Measurements from ENCODE around the gene MYO16. TPM values are rescaled to one million over a fixed set of nuclear protein-coding genes. Genes with fewer than 3 reads are reported as not detected.

Gene MYO16
- total and polyA plus RNA-seq, 2 experiments from 2014 or later: 0.13 to 0.23 TPM

- Histone ChIP-seq H3K4me2 (no peak overlapping the region), H2AFZ (no peak overlapping the region), H4K20me1 (ENCODE audit: insufficient read depth, poor library complexity, severe bottlenecking) (no peaks in the 10 kb centered on the region), H3K36me3 (replicated peaks; ENCODE audit: insufficient read depth, low read depth) (no peaks in the 10 kb centered on the region), H3K9me3 (ENCODE audit: low read depth) (no peaks in the 10 kb centered on the region), H3K9me2 (replicated peaks; ENCODE audit: insufficient read depth) (no peaks in the 10 kb centered on the region), H3K4me1 (ENCODE audit: insufficient read depth) (no peaks in the 10 kb centered on the region), H3K79me2 (no peaks in the 10 kb centered on the region), H3K4me3 (no peak overlapping the region), H3K27me3 (no peaks in the 10 kb centered on the region), H3K27ac (no peak overlapping the region)
- 89% methylated on average over 15 of the region's 15 CpGs for WGBS (ENCODE audit: low lambda C conversion rate, missing lambda C conversion rate)
- no peak for TF ChIP-seq EZH2phosphoT487 (IDR thresholded peaks at IDR 0.05; ENCODE audit: low read depth, severe bottlenecking, unreplicated experiment)
- no peak for DNase-seq (ENCODE audit: low spot score)
Measured at GRCh38 chr13:108923386-108924047, 294.1 kb downstream of the MYO16 start.

GRCh38 chr13:108924134-108924533 lies 294.7 kb downstream of the MYO16 start:
- H2AFZ ChIP-seq: no peak overlapping the region
- H3K36me3 ChIP-seq (replicated peaks; ENCODE audit: insufficient read depth, low read depth): no peaks in the 10 kb centered on the region
- no peaks in the 10 kb centered on the region for H3K9me2 ChIP-seq (replicated peaks; ENCODE audit: insufficient read depth)
- H3K9me3 ChIP-seq (ENCODE audit: low read depth): no peaks in the 10 kb centered on the region
- H3K4me3 ChIP-seq: no peak overlapping the region
- no peak for DNase-seq (ENCODE audit: low spot score)
- H3K27ac ChIP-seq: no peak overlapping the region
- no peaks in the 10 kb centered on the region for H3K27me3 ChIP-seq
- 78% methylated on average over 5 of the region's 5 CpGs for WGBS (ENCODE audit: low lambda C conversion rate, missing lambda C conversion rate)
- H3K4me1 ChIP-seq (ENCODE audit: insufficient read depth): no peaks in the 10 kb centered on the region
- H3K79me2 ChIP-seq: no peaks in the 10 kb centered on the region
- no peaks in the 10 kb centered on the region for H4K20me1 ChIP-seq (ENCODE audit: insufficient read depth, poor library complexity, severe bottlenecking)
- TF ChIP-seq CTCF (IDR thresholded peaks at IDR 0.05; ENCODE audit: poor library complexity) (no peak), EZH2 (IDR thresholded peaks at IDR 0.05; ENCODE audit: borderline replicate concordance) (no peak)
- no peak overlapping the region for H3K4me2 ChIP-seq

- H3K79me2 ChIP-seq: no peaks in the 10 kb centered on the region
- no peak overlapping the region for H3K27ac ChIP-seq
- TF ChIP-seq CTCF (IDR thresholded peaks at IDR 0.05; ENCODE audit: poor library complexity) (no peak), EZH2phosphoT487 (IDR thresholded peaks at IDR 0.05; ENCODE audit: low read depth, severe bottlenecking, unreplicated experiment) (no peak), EZH2 (IDR thresholded peaks at IDR 0.05; ENCODE audit: borderline replicate concordance) (no peak)
- no peaks in the 10 kb centered on the region for H3K4me1 ChIP-seq (ENCODE audit: insufficient read depth)
- 93% methylated on average over 11 of the region's 11 CpGs for WGBS (ENCODE audit: low lambda C conversion rate, missing lambda C conversion rate)
- no peaks in the 10 kb centered on the region for H4K20me1 ChIP-seq (ENCODE audit: insufficient read depth, poor library complexity, severe bottlenecking)
- H3K4me2 ChIP-seq: no peak overlapping the region
- DNase-seq (ENCODE audit: low spot score): no peak
- no peaks in the 10 kb centered on the region for H3K36me3 ChIP-seq (replicated peaks; ENCODE audit: insufficient read depth, low read depth)
- H3K4me3 ChIP-seq: no peak overlapping the region
- H3K9me3 ChIP-seq (ENCODE audit: low read depth): no peaks in the 10 kb centered on the region
- H3K9me2 ChIP-seq (replicated peaks; ENCODE audit: insufficient read depth): no peaks in the 10 kb centered on the region
- H3K27me3 ChIP-seq: no peaks in the 10 kb centered on the region
- no peak overlapping the region for H2AFZ ChIP-seq
Measured at GRCh38 chr13:108924541-108924940, 295.1 kb downstream of the MYO16 start.

GRCh38 chr13:108925070-108925469 lies 295.7 kb downstream of the MYO16 start:
- Histone ChIP-seq H3K27me3 (no peaks in the 10 kb centered on the region), H3K4me2 (no peak overlapping the region), H3K4me3 (no peak overlapping the region), H3K9me2 (replicated peaks; ENCODE audit: insufficient read depth) (no peaks in the 10 kb centered on the region), H2AFZ (no peak overlapping the region), H3K79me2 (no peaks in the 10 kb centered on the region), H4K20me1 (ENCODE audit: insufficient read depth, poor library complexity, severe bottlenecking) (no peaks in the 10 kb centered on the region), H3K36me3 (replicated peaks; ENCODE audit: insufficient read depth, low read depth) (no peaks in the 10 kb centered on the region), H3K9me3 (ENCODE audit: low read depth) (no peaks in the 10 kb centered on the region), H3K27ac (no peak overlapping the region), H3K4me1 (ENCODE audit: insufficient read depth) (no peaks in the 10 kb centered on the region)
- no peak for DNase-seq (ENCODE audit: low spot score)
- WGBS (ENCODE audit: low lambda C conversion rate, missing lambda C conversion rate): 77% methylated on average over 6 of the region's 6 CpGs
- TF ChIP-seq EZH2 (IDR thresholded peaks at IDR 0.05; ENCODE audit: borderline replicate concordance) (no peak), CTCF (IDR thresholded peaks at IDR 0.05; ENCODE audit: poor library complexity) (no peak), EZH2phosphoT487 (IDR thresholded peaks at IDR 0.05; ENCODE audit: low read depth, severe bottlenecking, unreplicated experiment) (no peak)

Data from hepatocyte (in vitro differentiated cells).